HCT116 (cell line): ENCODE measurements around the gene PROX1. TPM values are rescaled to one million over a fixed set of nuclear protein-coding genes. Genes with fewer than 3 reads are reported as not detected.

Source experiments
- ATAC-seq: fragments of 200-7000 bp; cut with Tn5 transposase; 2 replicates; pipeline ENCODE4 v1.9.1; 2020; ENCODE audit warnings: mild to moderate bottlenecking, moderate library complexity
- BruUV-seq: library from RNA; stranded (reverse); fragments of 400-500 nt; replicated peaks from 2 replicates; lab custom pipeline; 2021; lab: Mats Ljungman, UMichigan
- CTCF ChIA-PET: fragments of 300-600 bp; sonication (Branson Sonifier 250); formaldehyde crosslinking; loops from one replicate; lab custom pipeline; 2021; ENCODE audit warnings: antibody characterized with exemption; lab: Charles Lee
- POLR2A ChIA-PET: fragments of 300-600, 350-600 bp; sonication (Branson Sonifier 250); formaldehyde crosslinking; loops from one replicate; lab custom pipeline; 2021; ENCODE audit warnings: antibody characterized with exemption; lab: Charles Lee
- RAD21 ChIA-PET, 2 experiments: fragments of 300-600 bp; sonication (Branson Sonifier 250); formaldehyde crosslinking; loops; one replicate each; lab custom pipeline; 2023; ENCODE audit warnings: low total read pairs in 2 of 2; ENCODE audit not compliant: uncharacterized antibody in 2 of 2, unreplicated experiment in 2 of 2, low non-redundant PET in 1 of 2; lab: Charles Lee
- DNase-seq: peaks from one replicate; pipeline ENCODE4 v3.0.0-alpha.2; 2010; ENCODE audit warnings: low read depth, low spot score
- H2AFZ ChIP-seq: fragments of 200-600 bp; shearing (Covaris generic), sonication (generic); 2 replicates; pipeline ENCODE4 v1.6.1; 2017; ENCODE audit warnings: low read depth, mixed run types, mixed read lengths, antibody characterized with exemption, low read length; ENCODE audit not compliant: poor library complexity, severe bottlenecking
- H3K27ac ChIP-seq: 2 replicates; pipeline ENCODE4 v1.5.1; 2012; ENCODE audit warnings: low read depth, low read length
- H3K27me3 ChIP-seq: fragments of 200-600 bp; sonication (generic); 2 replicates; pipeline ENCODE4 v1.6.1; 2016; ENCODE audit warnings: mixed run types, low read length, mixed read lengths; ENCODE audit not compliant: insufficient read depth
- H3K36me3 ChIP-seq, 2 experiments: fragments of 200-500 bp in 1 of 2; fragments of 200-600 bp in 1 of 2; sonication (Bioruptor generic) in 1 of 2; sonication (generic) in 1 of 2; 2 replicates each; pipeline versions ENCODE4 v1.5.1 to v1.6.1; 2014 to 2016; ENCODE audit warnings: low read length in 2 of 2, inconsistent platforms in 1 of 2, mixed read lengths in 1 of 2, mixed run types in 1 of 2; ENCODE audit not compliant: insufficient read depth in 2 of 2, control insufficient read depth in 1 of 2
- H3K4me1 ChIP-seq, 2 experiments: fragments of 200-600 bp in 1 of 2; sonication (generic) in 1 of 2; 2 replicates each; pipeline versions ENCODE4 v1.5.1 to v1.6.1; 2012 to 2017; ENCODE audit warnings: low read length in 2 of 2, inconsistent platforms in 1 of 2, mild to moderate bottlenecking in 1 of 2, mixed read lengths in 1 of 2, mixed run types in 1 of 2, moderate library complexity in 1 of 2; ENCODE audit not compliant: insufficient read depth in 2 of 2, control insufficient read depth in 1 of 2
- H3K4me2 ChIP-seq: fragments of 200-600 bp; sonication (generic); 2 replicates; pipeline ENCODE4 v1.6.1; 2017; ENCODE audit warnings: mixed run types, low read length, mixed read lengths
- H3K4me3 ChIP-seq, 2 experiments: fragments of 200-600 bp in 1 of 2; sonication (generic) in 1 of 2; replicated peaks in 1 of 2; 2 replicates each; pipeline ENCODE4 v1.5.1; 2011 to 2016; ENCODE audit warnings: low read length in 2 of 2, control low read depth in 1 of 2, low read depth in 1 of 2, mild to moderate bottlenecking in 1 of 2, mixed read lengths in 1 of 2, mixed run types in 1 of 2
- H3K79me2 ChIP-seq: fragments of 200-600 bp; sonication (generic); 2 replicates; pipeline ENCODE4 v1.6.1; 2017; ENCODE audit warnings: mild to moderate bottlenecking, mixed run types, low read length, moderate library complexity, mixed read lengths; ENCODE audit not compliant: insufficient read depth
- H3K9ac ChIP-seq: fragments of 200-600 bp; sonication (generic); 2 replicates; pipeline ENCODE4 v1.6.1; 2016; ENCODE audit warnings: low read length, mixed read lengths
- H3K9me2 ChIP-seq: fragments of 200-600 bp; sonication (generic), shearing (Covaris generic); 2 replicates; pipeline ENCODE4 v1.6.1; 2017; ENCODE audit warnings: mixed run types, mild to moderate bottlenecking, moderate library complexity; ENCODE audit not compliant: insufficient read depth
- H3K9me3 ChIP-seq, 2 experiments: fragments of 200-500 bp in 1 of 2; fragments of 200-600 bp in 1 of 2; sonication (Bioruptor generic) in 1 of 2; sonication (generic) in 1 of 2; 2 replicates each; pipeline ENCODE4 v1.6.1; 2014 to 2017; ENCODE audit warnings: low read length in 2 of 2, mixed read lengths in 2 of 2, inconsistent platforms in 1 of 2, low read depth in 1 of 2, mild to moderate bottlenecking in 1 of 2, mixed run types in 1 of 2, moderate library complexity in 1 of 2; ENCODE audit not compliant: control insufficient read depth in 1 of 2, insufficient read depth in 1 of 2
- H4K20me1 ChIP-seq: fragments of 200-600 bp; sonication (generic), shearing (Covaris generic); 2 replicates; pipeline ENCODE4 v1.6.1; 2017; ENCODE audit warnings: mixed run types, mild to moderate bottlenecking, moderate library complexity; ENCODE audit not compliant: insufficient read depth
- ATF3 ChIP-seq: IDR thresholded peaks from 2 replicates; pipeline ENCODE4 v1.6.1; 2012
- CBX3 ChIP-seq: IDR thresholded peaks from 2 replicates; pipeline ENCODE4 v1.6.1; 2012; ENCODE audit warnings: low read depth
- CEBPB ChIP-seq: IDR thresholded peaks from 2 replicates; pipeline ENCODE4 v1.6.1; 2012; ENCODE audit warnings: low read depth
- CTCF ChIP-seq, 3 experiments: fragments of 200-600 bp in 1 of 3; sonication (generic) in 1 of 3; IDR thresholded peaks in 2 of 3; conservative IDR thresholded peaks in 1 of 3; 2 replicates each; pipeline ENCODE4 v1.5.1; 2012 to 2017; ENCODE audit warnings: low read depth in 2 of 3, low read length in 2 of 3, antibody characterized with exemption in 1 of 3, borderline replicate concordance in 1 of 3, control low read depth in 1 of 3, mild to moderate bottlenecking in 1 of 3, mixed read lengths in 1 of 3, mixed run types in 1 of 3, moderate library complexity in 1 of 3; ENCODE audit not compliant: insufficient read depth in 1 of 3
- EGR1 ChIP-seq: IDR thresholded peaks from 2 replicates; pipeline ENCODE4 v1.6.1; 2012; ENCODE audit warnings: low read depth
- ELF1 ChIP-seq: IDR thresholded peaks from 2 replicates; pipeline ENCODE4 v1.6.1; 2012; ENCODE audit warnings: low read depth, borderline replicate concordance
- EZH2 ChIP-seq: fragments of 200-600 bp; sonication (generic); IDR thresholded peaks from 2 replicates; pipeline ENCODE4 v1.6.1; 2017; ENCODE audit warnings: antibody characterized with exemption, mixed run types
- EZH2phosphoT487 ChIP-seq: fragments of 200-600 bp; IDR thresholded peaks from 2 replicates; pipeline ENCODE4 v1.6.1; 2018; ENCODE audit warnings: antibody characterized with exemption, borderline replicate concordance
- FOSL1 ChIP-seq: IDR thresholded peaks from 2 replicates; pipeline ENCODE4 v1.6.1; 2012; ENCODE audit warnings: low read depth
- JUND ChIP-seq: IDR thresholded peaks from 2 replicates; pipeline ENCODE4 v1.6.1; 2012
- POLR2A ChIP-seq: IDR thresholded peaks from 2 replicates; pipeline ENCODE4 v1.7.0; 2011; ENCODE audit warnings: borderline replicate concordance; ENCODE audit not compliant: insufficient read depth, insufficient read length; ENCODE audit errors: extremely low read depth
- POLR2AphosphoS5 ChIP-seq: IDR thresholded peaks from 2 replicates; pipeline ENCODE4 v1.6.1; 2011; ENCODE audit warnings: mild to moderate bottlenecking, low read depth, low read length, moderate library complexity
- RAD21 ChIP-seq: IDR thresholded peaks from 2 replicates; pipeline ENCODE4 v1.6.1; 2012; ENCODE audit warnings: low read depth, mild to moderate bottlenecking
- SIN3A ChIP-seq: IDR thresholded peaks from 2 replicates; pipeline ENCODE4 v1.6.1; 2012; ENCODE audit warnings: low read depth
- SP1 ChIP-seq: IDR thresholded peaks from 2 replicates; pipeline ENCODE4 v1.6.1; 2012; ENCODE audit warnings: low read depth
- TCF7L2 ChIP-seq: IDR thresholded peaks from 2 replicates; pipeline ENCODE4 v1.7.0; 2011; ENCODE audit warnings: borderline replicate concordance, inconsistent platforms; ENCODE audit not compliant: insufficient read depth, insufficient read length; ENCODE audit errors: extremely low read depth
- YY1 ChIP-seq: IDR thresholded peaks from 2 replicates; pipeline ENCODE4 v1.6.1; 2011; ENCODE audit warnings: low read length, low read depth, moderate library complexity, mild to moderate bottlenecking; ENCODE audit not compliant: insufficient replicate concordance; ENCODE audit errors: extremely low read depth
- ZFX ChIP-seq: fragments of 450-650 bp; IDR thresholded peaks from 2 replicates; pipeline ENCODE4 v1.6.1; 2017
- ZNF274 ChIP-seq: fragments of 200-500 bp; sonication (Bioruptor generic); IDR thresholded peaks from 2 replicates; pipeline ENCODE4 v1.6.1; 2014; ENCODE audit warnings: mild to moderate bottlenecking, low read depth, low read length, inconsistent platforms
- intact Hi-C: fragments of 100-400 bp; cut with micrococcal nuclease; formaldehyde crosslinking; loops from 2 replicates; pipeline ENCODE4 v1.10.0; 2022
- total RNA-seq: library from RNA; stranded (reverse); gene quantifications from one replicate; pipeline ENCODE4 v1.2.1, GENCODE V29; 2021; ENCODE audit not compliant: unreplicated experiment
- TF ChIP-seq, protein P1 (sequence below): IDR thresholded peaks from 2 replicates; pipeline ENCODE4 v1.6.1; 2012; ENCODE audit warnings: low read depth

The PROX1 gene
- total RNA-seq, 1 experiment from 2014 or later, result 0.22 TPM

- Histone ChIP-seq H3K4me3 (no peak overlapping the region), H3K4me2 (no peak overlapping the region), H3K27ac (no peak overlapping the region), H3K9me2 (no peaks in the 10 kb centered on the region), H3K4me1 (no peaks in the 10 kb centered on the region), H3K36me3 (no peaks in the 10 kb centered on the region), H4K20me1 (no peaks in the 10 kb centered on the region), H3K79me2 (no peaks in the 10 kb centered on the region), H3K9me3 (no peaks in the 10 kb centered on the region), H3K27me3 (peaks cover 29% of the 10 kb centered on the region), H2AFZ (no peak overlapping the region), H3K9ac (no peak overlapping the region)
- ATAC-seq (no peak), DNase-seq (no peak)
- intact Hi-C loops, result no loop called here
- ChIA-PET RAD21 (no interaction called here), CTCF (no interaction called here), POLR2A (no interaction called here)
- BruUV-seq, result no TSS peak
- TF ChIP-seq YY1, result no peak
- no peak for TF ChIP-seq ZFX
- no peak for TF ChIP-seq POLR2AphosphoS5
- no peak for TF ChIP-seq SIN3A
- TF ChIP-seq ZNF274, result no peak
- no peak for TF ChIP-seq ELF1
- TF ChIP-seq EZH2phosphoT487, result no peak
- no peak for TF ChIP-seq FOSL1
- TF ChIP-seq CEBPB, result no peak
- TF ChIP-seq TCF7L2, result no peak
- no peak for TF ChIP-seq CTCF (IDR thresholded peaks at IDR 0.05 in 2 of 3, conservative IDR thresholded peaks at IDR 0.05 in 1 of 3; ENCODE audit: borderline replicate concordance in 1 of 3, insufficient read depth in 1 of 3, low read depth in 2 of 3, low read length in 2 of 3)
- TF ChIP-seq, protein P1, sequence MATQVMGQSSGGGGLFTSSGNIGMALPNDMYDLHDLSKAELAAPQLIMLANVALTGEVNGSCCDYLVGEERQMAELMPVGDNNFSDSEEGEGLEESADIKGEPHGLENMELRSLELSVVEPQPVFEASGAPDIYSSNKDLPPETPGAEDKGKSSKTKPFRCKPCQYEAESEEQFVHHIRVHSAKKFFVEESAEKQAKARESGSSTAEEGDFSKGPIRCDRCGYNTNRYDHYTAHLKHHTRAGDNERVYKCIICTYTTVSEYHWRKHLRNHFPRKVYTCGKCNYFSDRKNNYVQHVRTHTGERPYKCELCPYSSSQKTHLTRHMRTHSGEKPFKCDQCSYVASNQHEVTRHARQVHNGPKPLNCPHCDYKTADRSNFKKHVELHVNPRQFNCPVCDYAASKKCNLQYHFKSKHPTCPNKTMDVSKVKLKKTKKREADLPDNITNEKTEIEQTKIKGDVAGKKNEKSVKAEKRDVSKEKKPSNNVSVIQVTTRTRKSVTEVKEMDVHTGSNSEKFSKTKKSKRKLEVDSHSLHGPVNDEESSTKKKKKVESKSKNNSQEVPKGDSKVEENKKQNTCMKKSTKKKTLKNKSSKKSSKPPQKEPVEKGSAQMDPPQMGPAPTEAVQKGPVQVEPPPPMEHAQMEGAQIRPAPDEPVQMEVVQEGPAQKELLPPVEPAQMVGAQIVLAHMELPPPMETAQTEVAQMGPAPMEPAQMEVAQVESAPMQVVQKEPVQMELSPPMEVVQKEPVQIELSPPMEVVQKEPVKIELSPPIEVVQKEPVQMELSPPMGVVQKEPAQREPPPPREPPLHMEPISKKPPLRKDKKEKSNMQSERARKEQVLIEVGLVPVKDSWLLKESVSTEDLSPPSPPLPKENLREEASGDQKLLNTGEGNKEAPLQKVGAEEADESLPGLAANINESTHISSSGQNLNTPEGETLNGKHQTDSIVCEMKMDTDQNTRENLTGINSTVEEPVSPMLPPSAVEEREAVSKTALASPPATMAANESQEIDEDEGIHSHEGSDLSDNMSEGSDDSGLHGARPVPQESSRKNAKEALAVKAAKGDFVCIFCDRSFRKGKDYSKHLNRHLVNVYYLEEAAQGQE, result no peak
- no peak for TF ChIP-seq ATF3
- TF ChIP-seq EGR1, result no peak
- TF ChIP-seq SP1, result no peak
- no peak for TF ChIP-seq EZH2
- no peak for TF ChIP-seq JUND
- TF ChIP-seq CBX3, result no peak
- no peak for TF ChIP-seq POLR2A
- no peak for TF ChIP-seq RAD21
Measured at GRCh38 chr1:214071469-214071868, 83.7 kb downstream of the PROX1 start.
